Activated CD8-positive, alpha-beta memory T cell treated with anti-CD3 and anti-CD28 coated beads, Interleukin-2, amount 50 U/mL, for 1 hour (primary cell): ENCODE data around the gene FOXE3.
"Not testable (repeated sequence)": the region's sequence is repeated elsewhere in the genome, so short reads cannot be mapped to it uniquely, and the experiment has no call there.

Experiments used
- DNase-seq: peaks from one replicate; pipeline ENCODE4 v3.0.0-alpha.2; 2020; ENCODE audit errors: extremely low read depth

Gene FOXE3

GRCh38 chr1:47449822-47450552 lies 33.9 kb downstream of the FOXE3 start:
- no peak for DNase-seq

GRCh38 chr1:47450606-47451005 lies 34.5 kb downstream of the FOXE3 start:
- no peak for DNase-seq

- DNase-seq, result no peak
Measured at GRCh38 chr1:47452426-47452825, 36.3 kb downstream of the FOXE3 start.

- not testable (repeated sequence) for DNase-seq
Measured at GRCh38 chr1:47453910-47454309, 37.8 kb downstream of the FOXE3 start.

- DNase-seq, result no peak
Measured at GRCh38 chr1:47456250-47456649, 40.2 kb downstream of the FOXE3 start.

GRCh38 chr1:47457547-47457946 lies 41.5 kb downstream of the FOXE3 start:
- DNase-seq, result not testable (repeated sequence)

- no peak for DNase-seq
Measured at GRCh38 chr1:47459253-47459788, 43.2 kb downstream of the FOXE3 start.

GRCh38 chr1:47460040-47460439 lies 44.0 kb downstream of the FOXE3 start:
- no peak for DNase-seq

GRCh38 chr1:47460456-47460855 lies 44.4 kb downstream of the FOXE3 start:
- DNase-seq, result no peak

- DNase-seq, result no peak
Measured at GRCh38 chr1:47465605-47466004, 49.5 kb downstream of the FOXE3 start.
